ENCODE measurements around the gene SBSN. TPM values are rescaled to one million over a fixed set of nuclear protein-coding genes. Genes with fewer than 3 reads are reported as not detected.

The SBSN gene
- total RNA-seq, 1 donor from 2014 or later = 0.29 TPM

DNA sequence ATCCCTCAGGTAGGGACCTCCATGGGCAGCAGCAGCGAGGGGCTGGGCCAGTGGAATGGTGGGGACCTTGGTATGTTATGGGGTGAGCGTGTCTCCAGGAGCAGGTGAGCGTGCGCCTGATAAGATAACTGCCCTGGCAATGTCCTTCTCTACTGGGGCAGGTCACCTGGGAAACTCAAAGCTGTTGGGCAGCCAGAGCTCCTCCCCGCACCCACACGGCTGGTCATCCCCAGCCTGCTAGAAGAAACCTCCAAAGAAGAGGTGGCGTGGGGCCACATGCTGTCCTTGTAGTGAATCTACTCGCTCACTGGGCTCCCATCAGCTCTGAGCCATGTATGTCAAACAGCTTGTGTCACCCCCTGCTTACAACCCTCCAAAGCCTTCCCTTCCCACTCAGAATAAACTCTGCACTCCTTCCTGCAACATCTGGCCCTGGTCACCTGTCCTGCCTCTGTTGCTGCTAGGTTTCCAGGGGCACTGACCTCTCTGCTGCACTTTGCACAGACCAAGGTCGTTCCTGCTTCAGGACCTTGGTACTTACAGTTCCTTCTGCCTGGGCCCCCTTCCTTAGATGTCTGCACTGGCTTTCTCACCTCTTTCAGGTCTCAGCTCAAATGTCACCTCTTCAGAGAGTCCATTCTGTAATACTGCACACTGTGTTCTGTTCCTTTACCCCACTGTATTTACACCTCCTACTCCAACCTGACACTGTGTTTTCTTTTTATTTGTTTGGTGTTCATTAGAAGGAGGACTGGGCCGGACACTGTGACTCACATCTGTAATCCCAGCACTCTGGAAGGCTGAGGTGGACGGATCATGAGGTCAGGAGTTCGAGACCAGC is 37.1 kb upstream of the SBSN start:
- no peaks in the 10 kb centered on the region for H3K36me3 Mint-ChIP-seq (ENCODE audit: unreplicated experiment)
- H3K27ac Mint-ChIP-seq (ENCODE audit: unreplicated experiment) = peak overlapping the region; percentile 2
- H3K4me3 Mint-ChIP-seq (ENCODE audit: unreplicated experiment) = no peak overlapping the region
- no peaks in the 10 kb centered on the region for H3K4me1 Mint-ChIP-seq (ENCODE audit: low read depth, unreplicated experiment)
- TF ChIP-seq, protein P1, sequence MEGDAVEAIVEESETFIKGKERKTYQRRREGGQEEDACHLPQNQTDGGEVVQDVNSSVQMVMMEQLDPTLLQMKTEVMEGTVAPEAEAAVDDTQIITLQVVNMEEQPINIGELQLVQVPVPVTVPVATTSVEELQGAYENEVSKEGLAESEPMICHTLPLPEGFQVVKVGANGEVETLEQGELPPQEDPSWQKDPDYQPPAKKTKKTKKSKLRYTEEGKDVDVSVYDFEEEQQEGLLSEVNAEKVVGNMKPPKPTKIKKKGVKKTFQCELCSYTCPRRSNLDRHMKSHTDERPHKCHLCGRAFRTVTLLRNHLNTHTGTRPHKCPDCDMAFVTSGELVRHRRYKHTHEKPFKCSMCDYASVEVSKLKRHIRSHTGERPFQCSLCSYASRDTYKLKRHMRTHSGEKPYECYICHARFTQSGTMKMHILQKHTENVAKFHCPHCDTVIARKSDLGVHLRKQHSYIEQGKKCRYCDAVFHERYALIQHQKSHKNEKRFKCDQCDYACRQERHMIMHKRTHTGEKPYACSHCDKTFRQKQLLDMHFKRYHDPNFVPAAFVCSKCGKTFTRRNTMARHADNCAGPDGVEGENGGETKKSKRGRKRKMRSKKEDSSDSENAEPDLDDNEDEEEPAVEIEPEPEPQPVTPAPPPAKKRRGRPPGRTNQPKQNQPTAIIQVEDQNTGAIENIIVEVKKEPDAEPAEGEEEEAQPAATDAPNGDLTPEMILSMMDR (IDR thresholded peaks at IDR 0.05; ENCODE audit: partially characterized antibody, unreplicated experiment) = no peak
- no peak for DNase-seq
- H3K9me3 Mint-ChIP-seq (ENCODE audit: unreplicated experiment) = peaks cover 3% of the 10 kb centered on the region
- H3K27me3 Mint-ChIP-seq (ENCODE audit: unreplicated experiment) = peaks cover 8% of the 10 kb centered on the region

DNA sequence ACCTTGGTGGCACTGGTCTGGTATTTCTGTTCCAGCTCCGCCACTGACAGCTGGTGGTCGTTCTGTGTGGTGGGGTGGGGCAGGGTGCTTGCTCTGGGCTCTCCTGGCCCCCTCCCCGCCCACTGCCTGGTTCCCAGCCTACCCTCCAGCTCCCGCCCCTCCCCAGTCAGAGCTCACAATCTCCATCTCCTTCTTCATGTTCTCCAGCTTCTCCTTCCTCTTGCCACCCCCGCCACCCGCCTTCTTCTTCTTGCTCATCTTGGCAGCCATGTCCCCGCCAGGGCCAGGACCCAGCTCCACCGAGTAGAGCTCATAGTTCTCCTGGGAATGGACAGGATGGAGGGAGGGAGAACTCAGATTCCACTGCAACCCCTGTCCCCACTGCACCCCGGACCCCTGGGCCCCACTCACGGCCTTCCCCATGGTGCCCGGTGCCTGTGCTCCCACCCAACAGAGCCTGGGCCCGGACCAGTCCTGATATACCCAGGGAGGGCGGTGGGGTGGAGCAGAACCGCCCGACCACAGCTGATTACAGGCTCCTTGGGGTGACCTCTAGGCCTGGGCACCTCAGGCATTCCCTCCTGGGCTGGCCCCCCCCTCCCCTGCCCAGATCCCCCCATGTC is 35.2 kb upstream of the SBSN start, which contains the start of gene ATP4A:
ATP4A (minus strand) TSS at position 452 of the 623 bp plus-strand sequence; CDS start at position 423, 29 bp downstream.
- Mint-ChIP-seq H3K4me1 (ENCODE audit: low read depth, unreplicated experiment) (no peaks in the 10 kb centered on the region), H3K27ac (ENCODE audit: unreplicated experiment) (no peak within 1 kb of the TSS), H3K36me3 (ENCODE audit: unreplicated experiment) (no peaks in the 10 kb centered on the region), H3K9me3 (ENCODE audit: unreplicated experiment) (peaks cover 3% of the 10 kb centered on the region), H3K27me3 (ENCODE audit: unreplicated experiment) (peaks cover 10% of the 10 kb centered on the region), H3K4me3 (ENCODE audit: unreplicated experiment) (peak within 1 kb of the TSS; percentile 20)
- TF ChIP-seq, protein P1 (IDR thresholded peaks at IDR 0.05; ENCODE audit: partially characterized antibody, unreplicated experiment) = no peak
- no peak for DNase-seq

GRCh38 chr19:35562776-35563175 is 34.7 kb upstream of the SBSN start:
- Mint-ChIP-seq H3K9me3 (ENCODE audit: unreplicated experiment) (peaks cover 3% of the 10 kb centered on the region), H3K4me1 (ENCODE audit: low read depth, unreplicated experiment) (no peaks in the 10 kb centered on the region), H3K36me3 (ENCODE audit: unreplicated experiment) (no peaks in the 10 kb centered on the region), H3K4me3 (ENCODE audit: unreplicated experiment) (peak overlapping the region; percentile 20), H3K27ac (ENCODE audit: unreplicated experiment) (no peak overlapping the region), H3K27me3 (ENCODE audit: unreplicated experiment) (peaks cover 11% of the 10 kb centered on the region)
- TF ChIP-seq, protein P1 (IDR thresholded peaks at IDR 0.05; ENCODE audit: partially characterized antibody, unreplicated experiment) = no peak
- no peak for DNase-seq

DNA sequence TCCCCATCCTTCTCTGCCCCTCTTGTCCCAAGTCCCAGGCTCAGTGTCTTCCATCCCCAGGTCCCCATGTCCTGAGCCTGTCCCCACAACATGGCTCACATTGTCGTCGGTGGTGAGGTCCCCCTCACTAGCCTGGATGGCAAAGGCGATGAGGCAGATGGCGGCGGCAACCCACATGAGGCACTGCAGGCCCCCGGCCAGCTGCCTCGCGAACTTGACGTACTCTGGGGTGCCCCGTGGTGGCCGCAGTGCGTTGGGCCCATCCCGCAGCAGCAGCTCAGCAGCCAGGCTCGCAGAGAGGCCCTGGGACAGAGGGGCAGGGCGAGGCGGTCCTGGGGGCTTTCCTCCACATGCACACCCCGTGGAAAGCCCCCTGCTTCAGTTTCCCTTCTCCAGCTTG is 34.2 kb upstream of the SBSN start:
- Mint-ChIP-seq H3K27me3 (ENCODE audit: unreplicated experiment) (peaks cover 12% of the 10 kb centered on the region), H3K27ac (ENCODE audit: unreplicated experiment) (no peak overlapping the region), H3K4me1 (ENCODE audit: low read depth, unreplicated experiment) (no peaks in the 10 kb centered on the region), H3K36me3 (ENCODE audit: unreplicated experiment) (no peaks in the 10 kb centered on the region), H3K9me3 (ENCODE audit: unreplicated experiment) (peaks cover 3% of the 10 kb centered on the region), H3K4me3 (ENCODE audit: unreplicated experiment) (no peak overlapping the region)
- DNase-seq = no peak
- TF ChIP-seq, protein P1 (IDR thresholded peaks at IDR 0.05; ENCODE audit: partially characterized antibody, unreplicated experiment) = no peak

DNA sequence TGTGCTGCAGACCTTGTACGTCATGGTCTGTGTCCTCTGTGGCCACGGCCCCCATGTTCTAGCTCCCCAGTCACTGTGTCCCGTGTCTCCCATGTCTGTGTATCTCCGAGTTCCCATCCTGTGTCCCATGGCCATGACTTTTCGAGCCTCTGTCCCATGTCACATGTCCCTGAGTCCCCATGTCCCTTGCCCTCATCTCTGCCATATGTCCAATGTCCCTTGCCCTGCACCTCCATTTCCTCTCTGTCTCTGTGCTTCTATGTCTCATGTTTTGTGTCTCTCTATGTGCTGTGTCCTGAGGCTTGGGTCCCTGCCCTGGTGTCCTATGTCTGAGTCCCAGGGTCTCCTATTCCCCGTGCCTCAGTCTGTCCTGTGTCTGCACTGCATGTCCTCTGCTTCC is 33.3 kb upstream of the SBSN start:
- H3K4me3 Mint-ChIP-seq (ENCODE audit: unreplicated experiment) = no peak overlapping the region
- no peaks in the 10 kb centered on the region for H3K4me1 Mint-ChIP-seq (ENCODE audit: low read depth, unreplicated experiment)
- peaks cover 6% of the 10 kb centered on the region for H3K9me3 Mint-ChIP-seq (ENCODE audit: unreplicated experiment)
- no peak for DNase-seq
- peaks cover 12% of the 10 kb centered on the region for H3K27me3 Mint-ChIP-seq (ENCODE audit: unreplicated experiment)
- H3K27ac Mint-ChIP-seq (ENCODE audit: unreplicated experiment) = no peak overlapping the region
- TF ChIP-seq, protein P1 (IDR thresholded peaks at IDR 0.05; ENCODE audit: partially characterized antibody, unreplicated experiment) = no peak
- no peaks in the 10 kb centered on the region for H3K36me3 Mint-ChIP-seq (ENCODE audit: unreplicated experiment)
